ENCODE results near the gene HMGXB4. TPM values are rescaled to one million over a fixed set of nuclear protein-coding genes. Genes with fewer than 3 reads are reported as not detected.

HMGXB4 gene
- total RNA-seq, 2 experiments from 2014 or later, result 41.4 to 44.1 TPM

DNA sequence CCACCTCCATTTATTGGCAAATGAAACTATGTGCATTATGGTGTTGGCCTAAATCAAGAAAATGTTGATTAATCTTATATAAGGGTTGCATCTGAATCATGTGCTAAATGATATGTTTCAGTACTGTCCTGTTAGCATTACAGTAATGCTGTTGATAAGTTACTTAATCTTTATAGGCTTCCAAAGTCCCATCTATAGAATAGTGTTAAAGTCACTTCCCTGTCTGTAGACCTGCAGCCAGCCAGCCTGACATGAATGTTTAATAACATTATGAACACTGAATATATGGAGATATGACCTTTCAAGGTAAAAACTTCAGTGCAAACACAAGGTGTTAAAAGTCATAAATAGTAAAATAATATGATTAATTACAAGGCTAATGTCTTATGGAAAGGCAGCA lies 38.8 kb downstream of the HMGXB4 start:
- POLR2A ChIA-PET, result no interaction called here

DNA sequence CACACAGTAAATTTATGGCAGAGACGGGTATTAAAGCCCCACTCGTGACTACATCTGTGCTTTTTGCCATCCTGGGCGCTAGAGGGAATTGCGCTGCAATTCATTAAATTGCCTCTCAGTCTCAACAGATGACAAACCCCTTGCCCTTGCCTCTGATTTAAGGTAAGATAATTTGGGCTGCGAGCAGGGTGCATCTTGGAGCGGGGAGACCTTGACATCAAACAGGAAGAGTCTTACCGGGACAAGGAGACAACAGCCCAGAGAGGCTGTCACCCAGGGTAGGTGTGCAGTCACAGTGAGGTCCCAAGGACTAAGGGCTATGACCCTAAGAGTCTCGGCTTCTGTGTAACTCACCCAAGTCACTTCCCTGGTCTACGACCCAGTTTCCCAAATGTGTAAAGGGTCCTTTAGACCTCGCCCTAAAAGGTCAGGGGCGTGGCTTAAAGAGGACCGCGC lies 42.0 kb downstream of the HMGXB4 start:
- peak; percentile 43 for ATAC-seq (ENCODE audit: poor library complexity)
- Histone ChIP-seq H3K27ac (ENCODE audit: low read depth in 1 of 2, low read length in 2 of 2) (peak overlapping the region; percentile 87 to 96), H3K4me3 (ENCODE audit: low read length) (peak overlapping the region; percentile 63), H3K27me3 (ENCODE audit: control insufficient read depth in 1 of 2, insufficient read depth in 2 of 2, low read length in 2 of 2) (no peaks in the 10 kb centered on the region), H3K36me3 (ENCODE audit: insufficient read depth, low read length) (peaks cover 3% of the 10 kb centered on the region), H3K9me3 (ENCODE audit: control insufficient read depth in 1 of 2, insufficient read depth in 1 of 2, low read length in 2 of 2) (no peaks in the 10 kb centered on the region), H3K4me1 (ENCODE audit: insufficient read depth, low read length) (peaks cover 44% of the 10 kb centered on the region)
- Mint-ChIP-seq H3K27ac (peak overlapping the region; percentile 96), H3K36me3 (ENCODE audit: low read depth) (peaks cover 32% of the 10 kb centered on the region), H3K4me1 (ENCODE audit: low read depth) (peaks cover 40% of the 10 kb centered on the region), H3K27me3 (no peaks in the 10 kb centered on the region), H3K9me3 (no peaks in the 10 kb centered on the region), H3K4me3 (peak overlapping the region; percentile 100)
- ChIA-PET POLR2A (interaction anchor here (0.6 to 3.8 kb wide), 31 partner anchors 8 to 1970 kb away, joined by 3 to 66 read pairs (median 5); partner anchors contain the start of genes APOL2, APOL3, APOL6 and EIF3D), CTCF (interaction anchor here (1.3 to 3.8 kb wide), 3 partner anchors 31 to 68 kb away, joined by 5 to 12 read pairs (median 6); partner anchors contain the start of gene HMGXB4)
- TF ChIP-seq, protein P1, sequence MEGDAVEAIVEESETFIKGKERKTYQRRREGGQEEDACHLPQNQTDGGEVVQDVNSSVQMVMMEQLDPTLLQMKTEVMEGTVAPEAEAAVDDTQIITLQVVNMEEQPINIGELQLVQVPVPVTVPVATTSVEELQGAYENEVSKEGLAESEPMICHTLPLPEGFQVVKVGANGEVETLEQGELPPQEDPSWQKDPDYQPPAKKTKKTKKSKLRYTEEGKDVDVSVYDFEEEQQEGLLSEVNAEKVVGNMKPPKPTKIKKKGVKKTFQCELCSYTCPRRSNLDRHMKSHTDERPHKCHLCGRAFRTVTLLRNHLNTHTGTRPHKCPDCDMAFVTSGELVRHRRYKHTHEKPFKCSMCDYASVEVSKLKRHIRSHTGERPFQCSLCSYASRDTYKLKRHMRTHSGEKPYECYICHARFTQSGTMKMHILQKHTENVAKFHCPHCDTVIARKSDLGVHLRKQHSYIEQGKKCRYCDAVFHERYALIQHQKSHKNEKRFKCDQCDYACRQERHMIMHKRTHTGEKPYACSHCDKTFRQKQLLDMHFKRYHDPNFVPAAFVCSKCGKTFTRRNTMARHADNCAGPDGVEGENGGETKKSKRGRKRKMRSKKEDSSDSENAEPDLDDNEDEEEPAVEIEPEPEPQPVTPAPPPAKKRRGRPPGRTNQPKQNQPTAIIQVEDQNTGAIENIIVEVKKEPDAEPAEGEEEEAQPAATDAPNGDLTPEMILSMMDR (IDR thresholded peaks at IDR 0.05), result peak; percentile 33
- intact Hi-C loops (cut with DNase I, micrococcal nuclease), result loop anchor here (1.0 to 5.0 kb wide), 5 partner anchors 32 to 101 kb away; partner anchors contain the start of genes HMGXB4 (in 2 of the 2) and MCM5 (in 1 of the 2)
- DNase-seq, result peak in 10 of 14 experiments; percentile 13 to 83 (median 32)

More for the DNA sequence above, 38.8 kb downstream of the HMGXB4 start:
- Histone ChIP-seq H3K9me3 (ENCODE audit: control insufficient read depth in 1 of 2, insufficient read depth in 1 of 2, low read length in 2 of 2) (no peaks in the 10 kb centered on the region), H3K27ac (ENCODE audit: low read depth in 1 of 2, low read length in 2 of 2) (no peak overlapping the region), H3K4me3 (ENCODE audit: low read length) (no peak overlapping the region), H3K27me3 (ENCODE audit: control insufficient read depth in 1 of 2, insufficient read depth in 2 of 2, low read length in 2 of 2) (no peaks in the 10 kb centered on the region), H3K36me3 (ENCODE audit: insufficient read depth, low read length) (peaks cover 27% of the 10 kb centered on the region), H3K4me1 (ENCODE audit: insufficient read depth, low read length) (peaks cover 18% of the 10 kb centered on the region)
- intact Hi-C loops (cut with DNase I, micrococcal nuclease), result loop anchor here in 1 of 2 experiments (5.0 kb wide), 2 partner anchors 36 to 39 kb away; partner anchors contain the start of gene HMGXB4
- H3K27me3 Mint-ChIP-seq, result no peaks in the 10 kb centered on the region
- no peak overlapping the region for H3K27ac Mint-ChIP-seq
- DNase-seq (no peak), ATAC-seq (ENCODE audit: poor library complexity) (no peak)
- no peaks in the 10 kb centered on the region for H3K9me3 Mint-ChIP-seq
- CTCF ChIA-PET, result no interaction called here
- H3K4me1 Mint-ChIP-seq (ENCODE audit: low read depth), result peaks cover 16% of the 10 kb centered on the region
- TF ChIP-seq, protein P1 (IDR thresholded peaks at IDR 0.05), result no peak
- H3K36me3 Mint-ChIP-seq (ENCODE audit: low read depth), result peaks cover 55% of the 10 kb centered on the region
- no peak overlapping the region for H3K4me3 Mint-ChIP-seq

DNA sequence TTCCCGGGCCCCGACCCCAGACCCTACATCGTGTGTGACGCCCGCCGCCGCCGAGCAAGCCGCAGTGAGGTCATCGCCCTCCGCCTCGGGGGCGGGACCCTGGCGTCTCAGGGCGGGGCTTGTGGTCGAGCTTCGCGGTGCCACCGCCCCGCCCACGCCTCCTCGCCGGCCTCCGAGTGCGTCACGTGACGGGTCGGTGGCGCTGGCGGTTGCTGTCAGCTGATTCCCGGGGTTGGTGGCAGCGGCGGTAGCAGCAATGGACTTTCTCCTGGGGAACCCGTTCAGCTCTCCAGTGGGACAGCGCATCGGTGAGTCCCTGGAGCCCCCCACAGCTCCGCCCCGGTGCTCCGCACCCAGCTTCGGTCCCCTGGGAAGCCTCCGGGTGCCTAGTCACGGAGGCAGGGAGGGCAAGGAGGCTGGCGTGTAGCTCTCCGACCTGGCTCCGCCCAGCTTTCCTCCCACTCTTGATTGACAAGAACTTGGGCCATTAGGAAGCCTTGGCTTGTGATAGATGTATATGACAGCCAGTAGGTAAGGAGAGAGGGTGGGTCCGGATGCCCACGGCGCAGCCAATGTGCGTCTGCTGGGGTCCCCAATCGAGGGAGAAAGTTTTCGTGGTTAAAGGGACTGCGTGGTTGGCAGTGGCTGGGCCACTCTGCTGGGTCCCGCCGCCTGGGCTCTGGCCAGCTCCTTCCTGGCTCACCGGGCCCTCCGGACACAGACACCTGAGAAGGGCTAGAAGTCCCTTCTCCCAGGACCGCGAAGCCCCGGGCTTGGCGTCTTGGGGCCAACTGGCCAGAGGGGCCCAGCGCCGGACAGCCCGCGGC lies 42.6 kb downstream of the HMGXB4 start, which contains the start of gene TOM1:
TSS of gene TOM1 (plus strand) at position 222 of the 827 bp plus-strand sequence. CDS start at position 257, 35 bp downstream.
- H3K4me1 Mint-ChIP-seq (ENCODE audit: low read depth), result peaks cover 44% of the 10 kb centered on the region
- ATAC-seq (ENCODE audit: poor library complexity), result peak; percentile 84
- POLR2A ChIA-PET, result interaction anchor here (0.6 to 3.8 kb wide), 29 partner anchors 9 to 1969 kb away, joined by 3 to 66 read pairs (median 5); partner anchors contain the start of genes APOL2, APOL3, APOL6 and EIF3D

More for the DNA sequence above, 42.6 kb downstream of the HMGXB4 start, which contains the start of gene TOM1:
- no peaks in the 10 kb centered on the region for H3K36me3 ChIP-seq (ENCODE audit: insufficient read depth, low read length)
- no peaks in the 10 kb centered on the region for H3K27me3 ChIP-seq (ENCODE audit: control insufficient read depth in 1 of 2, insufficient read depth in 2 of 2, low read length in 2 of 2)
- peak within 1 kb of the TSS; percentile 63 for H3K4me3 ChIP-seq (ENCODE audit: low read length)
- H3K9me3 Mint-ChIP-seq, result no peaks in the 10 kb centered on the region
- H3K27ac Mint-ChIP-seq, result peak within 1 kb of the TSS; percentile 96
- H3K27ac ChIP-seq (ENCODE audit: low read depth in 1 of 2, low read length in 2 of 2), result peak within 1 kb of the TSS; percentile 87 to 96
- H3K27me3 Mint-ChIP-seq, result no peaks in the 10 kb centered on the region
- peaks cover 28% of the 10 kb centered on the region for H3K36me3 Mint-ChIP-seq (ENCODE audit: low read depth)
- intact Hi-C loops (cut with DNase I, micrococcal nuclease), result loop anchor here (1.0 to 10.0 kb wide), 8 partner anchors 31 to 1225 kb away; partner anchors contain the start of genes HMGXB4 (in 2 of the 2), EIF3D (in 1 of the 2) and MCM5 (in 1 of the 2)
- H3K9me3 ChIP-seq (ENCODE audit: control insufficient read depth in 1 of 2, insufficient read depth in 1 of 2, low read length in 2 of 2), result no peaks in the 10 kb centered on the region
- peak within 1 kb of the TSS; percentile 100 for H3K4me3 Mint-ChIP-seq
- peak; percentile 95 to 99 (median 98) for DNase-seq
- H3K4me1 ChIP-seq (ENCODE audit: insufficient read depth, low read length), result peaks cover 46% of the 10 kb centered on the region
- CTCF ChIA-PET, result interaction anchor here (1.3 to 3.8 kb wide), 3 partner anchors 30 to 68 kb away, joined by 5 to 12 read pairs (median 6); partner anchors contain the start of gene HMGXB4
- TF ChIP-seq, protein P1 (IDR thresholded peaks at IDR 0.05), result no peak
